GM12874 (cell line): Measurements from ENCODE around the gene KIAA0586.

Experiments
- CTCF ChIP-seq: IDR thresholded peaks from 2 replicates; pipeline ENCODE4 v1.5.1; 2011; ENCODE audit warnings: low read depth, mild to moderate bottlenecking, control low read depth, low read length, moderate library complexity; ENCODE audit not compliant: insufficient read depth

Gene KIAA0586

GRCh38 chr14:58540749-58541632 lies 113.5 kb downstream of the KIAA0586 start:
- TF ChIP-seq CTCF = no peak

- no peak for TF ChIP-seq CTCF
Measured at GRCh38 chr14:58541633-58542022, 114.1 kb downstream of the KIAA0586 start.

- TF ChIP-seq CTCF = no peak
Measured at GRCh38 chr14:58543253-58543652, 115.7 kb downstream of the KIAA0586 start.

- no peak for TF ChIP-seq CTCF
Measured at GRCh38 chr14:58547649-58548048, 120.1 kb downstream of the KIAA0586 start.

- no peak for TF ChIP-seq CTCF
Measured at GRCh38 chr14:58549105-58549757, 121.7 kb downstream of the KIAA0586 start.

GRCh38 chr14:58553959-58554358 lies 126.4 kb downstream of the KIAA0586 start:
- TF ChIP-seq CTCF = no peak

GRCh38 chr14:58555647-58556046 lies 128.1 kb downstream of the KIAA0586 start:
- no peak for TF ChIP-seq CTCF
